IMR-90 (cell line): ENCODE data around the gene NDUFS2. TPM values are rescaled to one million over a fixed set of nuclear protein-coding genes. Genes with fewer than 3 reads are reported as not detected.

ENCODE experiments used
- ATAC-seq: fragments of 200-7000 bp; cut with Tn5 transposase; 2 replicates; pipeline ENCODE4 v1.9.1; 2020; ENCODE audit warnings: low read depth, mild to moderate bottlenecking, moderate library complexity
- BruUV-seq: library from RNA; stranded (reverse); fragments of 400-500 nt; replicated peaks from 2 replicates; lab custom pipeline; 2021; lab: Mats Ljungman, UMichigan
- CTCF ChIA-PET: fragments of 300-600 bp; formaldehyde crosslinking; extraction: SDS; loops from one replicate; lab custom pipeline; 2021; ENCODE audit warnings: antibody characterized with exemption; lab: Yijun Ruan, JAX
- POLR2A ChIA-PET: fragments of 300-600 bp; sonication (Branson Sonifier 250); formaldehyde crosslinking; loops from one replicate; lab custom pipeline; 2022; ENCODE audit warnings: antibody characterized with exemption; ENCODE audit not compliant: unreplicated experiment; lab: Charles Lee
- DNase-seq: peaks from one replicate; pipeline ENCODE4 v3.0.0; 2013
- H2AFZ ChIP-seq: replicated peaks from 2 replicates; pipeline ENCODE3; 2013; ENCODE audit warnings: low read length, mild to moderate bottlenecking; ENCODE audit not compliant: poor library complexity
- H2AK5ac ChIP-seq: 2 replicates; pipeline ENCODE4 v1.6.1; 2013; ENCODE audit warnings: low read depth, low read length, inconsistent platforms
- H2AK9ac ChIP-seq: replicated peaks from 2 replicates; pipeline ENCODE3; 2013; ENCODE audit warnings: mild to moderate bottlenecking, low read depth, low read length, moderate library complexity; ENCODE audit not compliant: poor library complexity
- H2BK120ac ChIP-seq: 2 replicates; pipeline ENCODE4 v1.6.1; 2013; ENCODE audit warnings: low read depth, low read length, inconsistent platforms
- H2BK15ac ChIP-seq: 3 replicates; pipeline ENCODE4 v1.6.1; 2013; ENCODE audit warnings: low read depth, low read length, inconsistent platforms
- H2BK20ac ChIP-seq: 2 replicates; pipeline ENCODE4 v1.6.1; 2013; ENCODE audit warnings: low read depth, mild to moderate bottlenecking, inconsistent platforms, low read length, moderate library complexity
- H2BK5ac ChIP-seq: 2 replicates; pipeline ENCODE4 v1.6.1; 2013; ENCODE audit warnings: mild to moderate bottlenecking, low read depth, low read length, inconsistent platforms; ENCODE audit not compliant: poor library complexity, severe bottlenecking
- H3K14ac ChIP-seq: replicated peaks from 2 replicates; pipeline ENCODE4 v1.6.1; 2013; ENCODE audit warnings: low read depth, low read length, inconsistent platforms
- H3K18ac ChIP-seq: 2 replicates; pipeline ENCODE4 v1.6.1; 2013; ENCODE audit warnings: low read depth, low read length, control low read depth
- H3K23ac ChIP-seq: 2 replicates; pipeline ENCODE4 v1.6.1; 2013; ENCODE audit warnings: low read depth, low read length, inconsistent platforms
- H3K27ac ChIP-seq: 2 replicates; pipeline ENCODE4 v1.5.1; 2013; ENCODE audit warnings: mild to moderate bottlenecking, control low read depth, low read length; ENCODE audit not compliant: insufficient read depth
- H3K27me3 ChIP-seq: 2 replicates; pipeline ENCODE4 v1.6.1; 2013; ENCODE audit warnings: low read length; ENCODE audit not compliant: control insufficient read depth, insufficient read depth
- H3K36me3 ChIP-seq: 2 replicates; pipeline ENCODE4 v1.6.1; 2013; ENCODE audit warnings: low read length, mixed read lengths; ENCODE audit not compliant: control insufficient read depth, insufficient read depth
- H3K4ac ChIP-seq: 2 replicates; pipeline ENCODE4 v1.6.1; 2013; ENCODE audit warnings: low read depth, low read length, inconsistent platforms
- H3K4me1 ChIP-seq: 2 replicates; pipeline ENCODE4 v1.6.1; 2013; ENCODE audit warnings: low read length, mixed read lengths; ENCODE audit not compliant: control insufficient read depth, insufficient read depth
- H3K4me2 ChIP-seq: 2 replicates; pipeline ENCODE4 v1.6.1; 2013; ENCODE audit warnings: low read depth, mild to moderate bottlenecking, control low read depth, low read length, moderate library complexity
- H3K4me3 ChIP-seq: 2 replicates; pipeline ENCODE4 v1.5.1; 2013; ENCODE audit warnings: low read depth, mild to moderate bottlenecking, control low read depth, low read length, moderate library complexity; ENCODE audit not compliant: insufficient read depth
- H3K56ac ChIP-seq: 2 replicates; pipeline ENCODE4 v1.6.1; 2013; ENCODE audit warnings: low read length, inconsistent platforms; ENCODE audit not compliant: insufficient read depth; ENCODE audit errors: extremely low read depth
- H3K79me1 ChIP-seq, 2 experiments: 2 replicates each; pipeline ENCODE4 v1.6.1; 2013; ENCODE audit warnings: low read length in 2 of 2, inconsistent platforms in 1 of 2, low read depth in 1 of 2
- H3K9ac ChIP-seq: 2 replicates; pipeline ENCODE4 v1.6.1; 2013; ENCODE audit warnings: low read depth, low read length, control low read depth
- H3K9me1 ChIP-seq: 2 replicates; pipeline ENCODE4 v1.6.1; 2013; ENCODE audit warnings: low read length, inconsistent platforms; ENCODE audit not compliant: insufficient read depth
- H3K9me3 ChIP-seq: 2 replicates; pipeline ENCODE4 v1.6.1; 2013; ENCODE audit warnings: low read length; ENCODE audit not compliant: control insufficient read depth, insufficient read depth
- H4K20me1 ChIP-seq: 2 replicates; pipeline ENCODE4 v1.6.1; 2013; ENCODE audit warnings: low read length, inconsistent platforms; ENCODE audit not compliant: insufficient read depth
- H4K5ac ChIP-seq: 2 replicates; pipeline ENCODE4 v1.6.1; 2013; ENCODE audit warnings: mild to moderate bottlenecking, low read depth, low read length, control low read depth
- H4K8ac ChIP-seq, 2 experiments: 2 replicates each; pipeline ENCODE4 v1.6.1; 2013; ENCODE audit warnings: low read depth in 2 of 2, low read length in 2 of 2, control low read depth in 1 of 2, inconsistent platforms in 1 of 2
- H4K91ac ChIP-seq: 2 replicates; pipeline ENCODE4 v1.6.1; 2013; ENCODE audit warnings: low read depth, low read length, inconsistent platforms; ENCODE audit not compliant: insufficient read depth
- BHLHE40 ChIP-seq: fragments of 150-350 bp; IDR thresholded peaks from 2 replicates; pipeline ENCODE4 v1.6.1; 2016; ENCODE audit warnings: mild to moderate bottlenecking, low read depth, low read length
- CHD1 ChIP-seq: IDR thresholded peaks from 2 replicates; pipeline ENCODE4 v1.6.1; 2012; ENCODE audit warnings: low read depth, low read length, improper control_type of control experiment
- FOS ChIP-seq: fragments of 150-350 bp; IDR thresholded peaks from 2 replicates; pipeline ENCODE4 v1.6.1; 2016; ENCODE audit warnings: low read depth, low read length
- MAFK ChIP-seq: IDR thresholded peaks from 2 replicates; pipeline ENCODE4 v1.6.1; 2012; ENCODE audit warnings: low read depth, low read length, improper control_type of control experiment
- MXI1 ChIP-seq: IDR thresholded peaks from 2 replicates; pipeline ENCODE4 v1.6.1; 2012; ENCODE audit warnings: low read depth, mild to moderate bottlenecking, low read length, moderate library complexity, borderline replicate concordance
- NFE2L2 ChIP-seq: fragments of 150-350 bp; IDR thresholded peaks from 2 replicates; pipeline ENCODE4 v1.6.1; 2016; ENCODE audit warnings: low read depth, mild to moderate bottlenecking, low read length
- POLR2A ChIP-seq: IDR thresholded peaks from 2 replicates; pipeline ENCODE4 v1.6.1; 2012; ENCODE audit warnings: mild to moderate bottlenecking, low read depth, low read length
- RAD21 ChIP-seq: IDR thresholded peaks from 2 replicates; pipeline ENCODE4 v1.6.1; 2012; ENCODE audit warnings: low read length, improper control_type of control experiment
- RCOR1 ChIP-seq: IDR thresholded peaks from 2 replicates; pipeline ENCODE4 v1.6.1; 2012; ENCODE audit warnings: mild to moderate bottlenecking, low read length, improper control_type of control experiment; ENCODE audit not compliant: insufficient replicate concordance
- WGBS, 2 experiments: methylation state at CpG; one replicate each; pipeline versions ENCODE4 v1.1.5 to v1.1.7; 2013; ENCODE audit warnings: missing lambda C conversion rate in 2 of 2; ENCODE audit not compliant: insufficient read length in 1 of 2; ENCODE audit errors: extremely low coverage in 2 of 2; 5-methylcytosine and 5-hydroxymethylcytosine counted together
- dilution Hi-C: fragments of 300-500 bp; cut with HindIII; formaldehyde crosslinking; loops from one replicate; pipeline ENCODE4 v1.14.3; 2018; ENCODE audit warnings: low sequenced_read_pairs; ENCODE audit not compliant: unreplicated experiment
- in situ Hi-C: fragments of 300-500 bp; cut with MboI; formaldehyde crosslinking; loops from 3 replicates; pipeline ENCODE4 v1.14.3; 2019; ENCODE audit warnings: low sequenced_read_pairs, inconsistent platforms, mixed read lengths
- intact Hi-C: fragments of 100-400 bp; cut with micrococcal nuclease; formaldehyde crosslinking; loops from 2 replicates; pipeline ENCODE4 v1.10.0; 2022
- polyA plus RNA-seq, 3 experiments: library from polyadenylated mRNA; depleted of rRNA; stranded (reverse); fragments of >200 nt; gene quantifications; 2 replicates each; pipeline ENCODE4 v1.2.3, GENCODE V29; 2012; ENCODE audit warnings: low replicate concordance in 1 of 3
- total RNA-seq: library from RNA; depleted of rRNA; stranded (reverse); fragments of >200 nt; gene quantifications from 2 replicates; pipeline ENCODE4 v1.2.3, GENCODE V29; 2012
- TF ChIP-seq, protein P1 (sequence below): fragments of 150-350 bp; IDR thresholded peaks from 2 replicates; pipeline ENCODE4 v1.6.1; 2017; ENCODE audit warnings: mild to moderate bottlenecking, antibody characterized with exemption, low read length, low read depth
- TF ChIP-seq, protein P2 (sequence below): conservative IDR thresholded peaks from 2 replicates; pipeline ENCODE4 v1.5.1; 2012; ENCODE audit warnings: mild to moderate bottlenecking, low read depth, low read length, improper control_type of control experiment
- TF ChIP-seq, protein P3 (sequence below): fragments of 150-350 bp; IDR thresholded peaks from 2 replicates; pipeline ENCODE4 v1.6.1; 2016; ENCODE audit warnings: low read depth, mild to moderate bottlenecking, low read length, moderate library complexity, borderline replicate concordance

The NDUFS2 gene
- total and polyA plus RNA-seq, 2 of the 4 experiments (the other 2 are of a cell fraction): 85.5 to 101 TPM

GRCh38 chr1:161172776-161173376 is 29.3 kb upstream of the NDUFS2 start (continued):
- TF ChIP-seq BHLHE40 (peak; percentile 41; the same call in 1 of the 2 replicates), CHD1 (no peak)

GRCh38 chr1:161173711-161174110 is 28.5 kb upstream of the NDUFS2 start:
- no peak for DNase-seq
- Histone ChIP-seq H4K20me1 (peaks cover 13% of the 10 kb centered on the region; the same call in 1 of the 2 replicates), H3K79me1 (peaks cover 14 to 43% of the 10 kb centered on the region in 2 experiments), H3K27ac (peak overlapping the region; percentile 74; the same call in 1 of the 2 replicates), H3K9me3 (no peaks in the 10 kb centered on the region), H2BK15ac (peak overlapping the region; percentile 56; the same call in 1 of the 3 replicates), H3K36me3 (peaks cover 46% of the 10 kb centered on the region), H4K91ac (no peak overlapping the region), H3K9me1 (peaks cover 11% of the 10 kb centered on the region), H2AFZ (no peak overlapping the region), H3K9ac (no peak overlapping the region), H3K18ac (no peak overlapping the region), H3K4me2 (no peak overlapping the region), H2AK9ac (no peak overlapping the region), H2AK5ac (peak overlapping the region; percentile 47), H2BK20ac (peak overlapping the region; percentile 23; the same call in 1 of the 2 replicates), H3K23ac (0 out of 2 replicates have a peak overlapping the region, but pooled peaks have one; percentile 45), H3K4me3 (no peak overlapping the region), H3K4me1 (peaks cover 17% of the 10 kb centered on the region), H2BK120ac (peak overlapping the region; percentile 48; the same call in 1 of the 2 replicates), H3K27me3 (no peaks in the 10 kb centered on the region), H3K56ac (no peak overlapping the region), H4K8ac (peak overlapping the region in 1 of 2 experiments; percentile 58; a peak in 1 of 4 replicates), H3K14ac (no peak overlapping the region), H3K4ac (peak overlapping the region; percentile 71; the same call in 1 of the 2 replicates), H2BK5ac (peak overlapping the region; percentile 49), H4K5ac (no peak overlapping the region)
- WGBS, 2 experiments: 88% methylated on average over 5 of the region's 11 CpGs; no CpG with 5 or more reads in 1 of the 2 experiments
- ChIA-PET POLR2A (no interaction called here), CTCF (no interaction called here)
- dilution Hi-C loops (no loop called here), intact Hi-C loops (no loop called here), in situ Hi-C loops (no loop called here)
- ATAC-seq: no peak
- BruUV-seq: no TSS peak
- TF ChIP-seq POLR2A: no peak
- TF ChIP-seq, protein P1, sequence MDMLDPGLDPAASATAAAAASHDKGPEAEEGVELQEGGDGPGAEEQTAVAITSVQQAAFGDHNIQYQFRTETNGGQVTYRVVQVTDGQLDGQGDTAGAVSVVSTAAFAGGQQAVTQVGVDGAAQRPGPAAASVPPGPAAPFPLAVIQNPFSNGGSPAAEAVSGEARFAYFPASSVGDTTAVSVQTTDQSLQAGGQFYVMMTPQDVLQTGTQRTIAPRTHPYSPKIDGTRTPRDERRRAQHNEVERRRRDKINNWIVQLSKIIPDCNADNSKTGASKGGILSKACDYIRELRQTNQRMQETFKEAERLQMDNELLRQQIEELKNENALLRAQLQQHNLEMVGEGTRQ: no peak
- TF ChIP-seq, protein P2, sequence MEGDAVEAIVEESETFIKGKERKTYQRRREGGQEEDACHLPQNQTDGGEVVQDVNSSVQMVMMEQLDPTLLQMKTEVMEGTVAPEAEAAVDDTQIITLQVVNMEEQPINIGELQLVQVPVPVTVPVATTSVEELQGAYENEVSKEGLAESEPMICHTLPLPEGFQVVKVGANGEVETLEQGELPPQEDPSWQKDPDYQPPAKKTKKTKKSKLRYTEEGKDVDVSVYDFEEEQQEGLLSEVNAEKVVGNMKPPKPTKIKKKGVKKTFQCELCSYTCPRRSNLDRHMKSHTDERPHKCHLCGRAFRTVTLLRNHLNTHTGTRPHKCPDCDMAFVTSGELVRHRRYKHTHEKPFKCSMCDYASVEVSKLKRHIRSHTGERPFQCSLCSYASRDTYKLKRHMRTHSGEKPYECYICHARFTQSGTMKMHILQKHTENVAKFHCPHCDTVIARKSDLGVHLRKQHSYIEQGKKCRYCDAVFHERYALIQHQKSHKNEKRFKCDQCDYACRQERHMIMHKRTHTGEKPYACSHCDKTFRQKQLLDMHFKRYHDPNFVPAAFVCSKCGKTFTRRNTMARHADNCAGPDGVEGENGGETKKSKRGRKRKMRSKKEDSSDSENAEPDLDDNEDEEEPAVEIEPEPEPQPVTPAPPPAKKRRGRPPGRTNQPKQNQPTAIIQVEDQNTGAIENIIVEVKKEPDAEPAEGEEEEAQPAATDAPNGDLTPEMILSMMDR: no peak
- TF ChIP-seq CHD1: no peak
- TF ChIP-seq BHLHE40: no peak
- no peak for TF ChIP-seq MAFK
- TF ChIP-seq RCOR1: no peak
- TF ChIP-seq FOS: no peak
- TF ChIP-seq, protein P3, sequence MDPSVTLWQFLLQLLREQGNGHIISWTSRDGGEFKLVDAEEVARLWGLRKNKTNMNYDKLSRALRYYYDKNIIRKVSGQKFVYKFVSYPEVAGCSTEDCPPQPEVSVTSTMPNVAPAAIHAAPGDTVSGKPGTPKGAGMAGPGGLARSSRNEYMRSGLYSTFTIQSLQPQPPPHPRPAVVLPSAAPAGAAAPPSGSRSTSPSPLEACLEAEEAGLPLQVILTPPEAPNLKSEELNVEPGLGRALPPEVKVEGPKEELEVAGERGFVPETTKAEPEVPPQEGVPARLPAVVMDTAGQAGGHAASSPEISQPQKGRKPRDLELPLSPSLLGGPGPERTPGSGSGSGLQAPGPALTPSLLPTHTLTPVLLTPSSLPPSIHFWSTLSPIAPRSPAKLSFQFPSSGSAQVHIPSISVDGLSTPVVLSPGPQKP: no peak
- no peak for TF ChIP-seq MXI1
- no peak for TF ChIP-seq NFE2L2
- no peak for TF ChIP-seq RAD21
